Body of pancreas (tissue), 4 donors: ENCODE data around the gene TAS2R38.

Source experiments
- POLR2A ChIP-seq, 3 donors: fragments of 450-650 bp; IDR thresholded peaks; one replicate each; pipeline ENCODE4 v1.6.1; 2016; ENCODE audit warnings: antibody characterized with exemption in 3 of 3, mild to moderate bottlenecking in 2 of 3
- TF ChIP-seq, protein P1 (sequence below), 7 experiments: fragments of 450-650 bp in 4 of 7; fragments of 200-600 bp in 3 of 7; sonication (generic) in 3 of 7; IDR thresholded peaks; one replicate each; pipeline ENCODE4 v1.5.1; 2016 to 2019; ENCODE audit warnings: antibody characterized with exemption in 7 of 7

DNA sequence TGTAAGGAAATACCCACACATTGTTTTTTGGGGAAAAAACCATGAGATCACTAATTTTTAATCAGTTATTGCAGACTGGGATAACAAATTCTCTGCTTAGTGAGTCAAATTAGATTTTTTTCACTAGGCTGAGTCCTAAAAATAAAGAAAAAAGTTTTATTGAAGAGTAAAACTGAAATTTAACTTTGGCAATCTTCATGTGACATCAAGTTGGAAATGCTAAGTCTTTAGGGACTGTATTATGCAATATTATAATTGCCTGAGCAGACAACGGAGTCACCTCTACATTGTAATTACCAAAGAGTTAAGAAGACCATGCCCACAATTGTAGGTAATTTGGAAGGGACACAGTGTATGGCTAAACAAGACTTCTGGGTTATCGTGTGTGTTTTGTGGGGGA, 24.6 kb downstream of the TAS2R38 start:
- TF ChIP-seq, protein P1, sequence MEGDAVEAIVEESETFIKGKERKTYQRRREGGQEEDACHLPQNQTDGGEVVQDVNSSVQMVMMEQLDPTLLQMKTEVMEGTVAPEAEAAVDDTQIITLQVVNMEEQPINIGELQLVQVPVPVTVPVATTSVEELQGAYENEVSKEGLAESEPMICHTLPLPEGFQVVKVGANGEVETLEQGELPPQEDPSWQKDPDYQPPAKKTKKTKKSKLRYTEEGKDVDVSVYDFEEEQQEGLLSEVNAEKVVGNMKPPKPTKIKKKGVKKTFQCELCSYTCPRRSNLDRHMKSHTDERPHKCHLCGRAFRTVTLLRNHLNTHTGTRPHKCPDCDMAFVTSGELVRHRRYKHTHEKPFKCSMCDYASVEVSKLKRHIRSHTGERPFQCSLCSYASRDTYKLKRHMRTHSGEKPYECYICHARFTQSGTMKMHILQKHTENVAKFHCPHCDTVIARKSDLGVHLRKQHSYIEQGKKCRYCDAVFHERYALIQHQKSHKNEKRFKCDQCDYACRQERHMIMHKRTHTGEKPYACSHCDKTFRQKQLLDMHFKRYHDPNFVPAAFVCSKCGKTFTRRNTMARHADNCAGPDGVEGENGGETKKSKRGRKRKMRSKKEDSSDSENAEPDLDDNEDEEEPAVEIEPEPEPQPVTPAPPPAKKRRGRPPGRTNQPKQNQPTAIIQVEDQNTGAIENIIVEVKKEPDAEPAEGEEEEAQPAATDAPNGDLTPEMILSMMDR (IDR thresholded peaks at IDR 0.05) = no peak
- no peak for TF ChIP-seq POLR2A (IDR thresholded peaks at IDR 0.05)
